Esophagus squamous epithelium (tissue), 5 donors: Measurements from ENCODE around the gene CDH12. TPM values are rescaled to one million over a fixed set of nuclear protein-coding genes. Genes with fewer than 3 reads are reported as not detected.

Experiments used
- DNase-seq: peaks from one replicate; lab custom pipeline; 2025; lab: John Stamatoyannopoulos, UW
- H3K27ac ChIP-seq, 4 donors: fragments of 200-600 bp; sonication (generic); one replicate each; pipeline ENCODE4 v1.5.1; 2016 to 2019; ENCODE audit warnings: mild to moderate bottlenecking in 1 of 4
- H3K27me3 ChIP-seq, 4 donors: fragments of 200-600 bp; sonication (generic); 1 replicate in 3 of 4; 2 replicates in 1 of 4; pipeline versions ENCODE4 v1.5.1 to v1.6.0; 2017 to 2021; ENCODE audit warnings: antibody characterized with exemption in 1 of 4
- H3K36me3 ChIP-seq, 3 donors: fragments of 200-600 bp; sonication (generic); one replicate each; pipeline ENCODE4 v1.5.1; 2016 to 2019
- H3K4me1 ChIP-seq, 3 donors: fragments of 200-600 bp; sonication (generic); one replicate each; pipeline ENCODE4 v1.5.1; 2017 to 2019
- H3K4me3 ChIP-seq, 4 donors: fragments of 200-600 bp; sonication (generic); 1 replicate in 3 of 4; 2 replicates in 1 of 4; pipeline ENCODE4 v1.5.1; 2016 to 2019; ENCODE audit warnings: mild to moderate bottlenecking in 2 of 4, moderate library complexity in 1 of 4
- H3K9me3 ChIP-seq, 3 donors: fragments of 200-600 bp; sonication (generic); one replicate each; pipeline ENCODE4 v1.5.1; 2016 to 2019
- CTCF ChIP-seq, 6 experiments: fragments of 450-650 bp in 4 of 6; fragments of 200-600 bp in 2 of 6; sonication (generic) in 2 of 6; IDR thresholded peaks; one replicate each; pipeline ENCODE4 v1.5.1; 2016 to 2019; ENCODE audit warnings: antibody characterized with exemption in 6 of 6, mild to moderate bottlenecking in 4 of 6, moderate library complexity in 4 of 6
- POLR2A ChIP-seq, 4 donors: fragments of 450-650 bp; IDR thresholded peaks; one replicate each; pipeline ENCODE4 v1.6.1; 2017; ENCODE audit warnings: antibody characterized with exemption in 4 of 4, mild to moderate bottlenecking in 4 of 4, moderate library complexity in 3 of 4
- WGBS, 2 donors: methylation state at CpG; one replicate each; pipeline ENCODE4 v1.1.5; 2018; 5-methylcytosine and 5-hydroxymethylcytosine counted together
- intact Hi-C: fragments of 100-400 bp; cut with DNase I; formaldehyde crosslinking; loops from one replicate; pipeline ENCODE4 v1.15.0; 2022
- total RNA-seq, 4 donors: library from RNA; depleted of rRNA; stranded (reverse); fragments of >200 nt; gene quantifications; one replicate each; pipeline ENCODE4 v1.1.0, GENCODE V29; 2016
- donor health status: DM: yes; HTN: yes; CAD: no.

CDH12 gene
- total RNA-seq, 4 donors from 2014 or later = not detected

GRCh38 chr5:21818370-21818720 lies 1034.8 kb downstream of the CDH12 start:
- 71 to 81% methylated on average over 1 of the region's 1 CpG for WGBS, 2 donors
- TF ChIP-seq CTCF (IDR thresholded peaks at IDR 0.05) = no peak
- no peak for TF ChIP-seq POLR2A (IDR thresholded peaks at IDR 0.05)
- Histone ChIP-seq H3K4me1 (peaks cover 0 to 6% (median 0%) of the 10 kb centered on the region in 3 donors), H3K9me3 (no peaks in the 10 kb centered on the region), H3K4me3 (peak overlapping the region in 1 of 4 donors; percentile 15), H3K36me3 (no peaks in the 10 kb centered on the region), H3K27me3 (no peaks in the 10 kb centered on the region), H3K27ac (no peak overlapping the region)
- intact Hi-C loops = no loop called here
- DNase-seq = no peak

DNA sequence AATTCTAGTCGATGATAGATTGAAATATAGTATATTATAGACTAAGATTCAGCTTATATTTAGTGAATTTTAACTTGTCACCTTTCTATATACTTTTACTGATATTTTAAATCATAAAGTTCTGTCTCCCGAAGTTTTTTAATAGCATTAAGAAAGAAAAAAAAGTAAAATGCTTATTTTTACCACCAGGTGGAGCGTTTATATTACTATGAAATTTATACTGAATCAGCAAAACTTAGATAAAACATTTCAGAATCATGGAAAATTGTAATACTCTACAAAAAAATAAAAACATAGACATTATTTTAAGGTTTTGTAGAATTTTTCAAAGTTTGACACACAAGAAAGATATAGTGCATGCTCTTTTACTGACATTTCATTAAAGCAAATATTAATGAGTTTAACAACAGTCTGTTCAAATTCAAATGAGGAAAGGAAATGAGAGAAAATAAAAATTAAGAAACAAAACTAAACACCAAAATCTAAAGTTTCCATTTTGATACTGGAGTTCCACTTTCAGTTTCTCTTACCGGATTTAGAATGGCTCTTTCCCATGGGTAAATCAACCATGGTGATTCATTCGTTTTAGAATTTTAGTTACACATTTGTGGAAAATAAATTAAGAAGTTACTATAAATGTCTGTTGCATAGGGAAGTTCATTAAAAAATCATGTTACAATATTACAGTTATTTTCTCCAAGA lies 1035.3 kb downstream of the CDH12 start:
- DNase-seq = no peak
- H3K9me3 ChIP-seq = no peaks in the 10 kb centered on the region
- no peaks in the 10 kb centered on the region for H3K27me3 ChIP-seq
- peak in 3 of 6 experiments; percentile 30 to 55 (median 47) for TF ChIP-seq CTCF (IDR thresholded peaks at IDR 0.05)
- TF ChIP-seq POLR2A (IDR thresholded peaks at IDR 0.05) = no peak
- 20 to 26% methylated on average over 5 of the region's 5 CpGs for WGBS, 2 donors
- intact Hi-C loops = no loop called here
- no peak overlapping the region for H3K27ac ChIP-seq
- H3K4me1 ChIP-seq = peaks cover 0 to 6% (median 0%) of the 10 kb centered on the region in 3 donors
- no peaks in the 10 kb centered on the region for H3K36me3 ChIP-seq
- peak overlapping the region in 1 of 4 donors; percentile 15 for H3K4me3 ChIP-seq

DNA sequence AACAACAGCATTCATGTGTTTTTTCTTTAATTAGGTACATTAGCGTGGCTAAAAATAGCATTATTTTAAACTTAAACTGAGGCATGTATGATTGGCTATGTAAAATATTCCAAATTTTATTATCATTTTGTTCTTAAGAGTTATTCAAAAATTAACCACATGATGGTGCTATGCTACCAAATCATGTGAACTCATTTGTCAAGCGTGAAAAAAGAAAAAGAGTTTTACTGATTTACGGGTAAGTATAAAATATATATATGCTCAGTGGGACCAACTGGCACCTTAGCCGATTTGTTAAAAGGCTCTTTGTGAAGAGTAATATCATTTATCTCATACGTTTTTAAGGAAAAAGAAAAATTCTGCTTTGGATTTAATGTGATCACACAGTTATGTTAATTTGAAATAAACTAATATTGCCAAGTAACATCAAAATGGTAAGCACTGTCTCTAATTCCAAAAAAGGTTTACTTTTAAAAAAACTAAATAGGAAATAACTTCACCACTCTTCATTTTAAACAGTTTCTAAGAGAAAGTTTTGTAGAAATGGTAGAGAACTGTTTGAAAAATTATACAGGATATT lies 1042.3 kb downstream of the CDH12 start:
- no peak overlapping the region for H3K27ac ChIP-seq
- no peak overlapping the region for H3K4me3 ChIP-seq
- H3K27me3 ChIP-seq = no peaks in the 10 kb centered on the region
- 15 to 16% methylated on average over 5 of the region's 5 CpGs for WGBS, 2 donors
- no peak for DNase-seq
- H3K36me3 ChIP-seq = no peaks in the 10 kb centered on the region
- no peaks in the 10 kb centered on the region for H3K9me3 ChIP-seq
- TF ChIP-seq POLR2A (IDR thresholded peaks at IDR 0.05) (no peak), CTCF (IDR thresholded peaks at IDR 0.05) (peak in 4 of 6 experiments; percentile 14 to 52 (median 34))
- intact Hi-C loops = no loop called here
- H3K4me1 ChIP-seq = peaks cover 0 to 24% (median 0%) of the 10 kb centered on the region in 3 donors

- Histone ChIP-seq H3K27ac (no peak overlapping the region), H3K9me3 (no peaks in the 10 kb centered on the region), H3K4me1 (peaks cover 0 to 24% (median 0%) of the 10 kb centered on the region in 3 donors), H3K4me3 (no peak overlapping the region), H3K36me3 (no peaks in the 10 kb centered on the region), H3K27me3 (no peaks in the 10 kb centered on the region)
- no peak for DNase-seq
- TF ChIP-seq POLR2A (IDR thresholded peaks at IDR 0.05) = no peak
- TF ChIP-seq CTCF (IDR thresholded peaks at IDR 0.05) = no peak
- intact Hi-C loops = no loop called here
- WGBS, 2 donors = 37 to 46% methylated on average over 2 of the region's 2 CpGs
Measured at GRCh38 chr5:21809611-21810010, 1043.5 kb downstream of the CDH12 start.

GRCh38 chr5:21807953-21808352 lies 1045.2 kb downstream of the CDH12 start:
- H3K4me3 ChIP-seq = no peak overlapping the region
- H3K27ac ChIP-seq = peak overlapping the region in 1 of 4 donors; percentile 51
- WGBS, 2 donors = 30 to 37% methylated on average over 5 of the region's 5 CpGs
- no peaks in the 10 kb centered on the region for H3K9me3 ChIP-seq
- TF ChIP-seq POLR2A (IDR thresholded peaks at IDR 0.05) = no peak
- no peak for TF ChIP-seq CTCF (IDR thresholded peaks at IDR 0.05)
- no peaks in the 10 kb centered on the region for H3K36me3 ChIP-seq
- no peaks in the 10 kb centered on the region for H3K27me3 ChIP-seq
- no peak for DNase-seq
- intact Hi-C loops = no loop called here
- H3K4me1 ChIP-seq = peaks cover 0 to 24% (median 0%) of the 10 kb centered on the region in 3 donors
